Spleen (tissue), 11 donors: ENCODE data around the gene FBLIM1. TPM values are rescaled to one million over a fixed set of nuclear protein-coding genes. Genes with fewer than 3 reads are reported as not detected.

ENCODE experiments used
- DNase-seq: peaks from one replicate; pipeline ENCODE4 v3.0.0-alpha.2; 2020
- H3K27ac ChIP-seq, 8 donors: fragments of 200-600 bp; sonication (generic) in 7 of 8; 1 replicate in 4 of 8; 2 replicates in 4 of 8; pipeline versions ENCODE4 v1.5.0 to v1.8.0; 2016 to 2021; ENCODE audit warnings: inconsistent platforms in 4 of 8, mild to moderate bottlenecking in 4 of 8, moderate library complexity in 1 of 8
- H3K27me3 ChIP-seq, 7 donors: fragments of 200-600 bp; sonication (generic) in 6 of 7; replicated peaks in 1 of 7; 1 replicate in 4 of 7; 2 replicates in 3 of 7; pipeline versions ENCODE4 v1.5.0 to v1.8.0; 2016 to 2021; ENCODE audit warnings: inconsistent platforms in 3 of 7, mild to moderate bottlenecking in 1 of 7
- H3K36me3 ChIP-seq, 6 donors: fragments of 200-600 bp; sonication (generic) in 5 of 6; 1 replicate in 4 of 6; 2 replicates in 2 of 6; pipeline versions ENCODE4 v1.5.0 to v1.8.0; 2016 to 2021; ENCODE audit warnings: inconsistent platforms in 2 of 6
- H3K4me1 ChIP-seq, 6 donors: fragments of 200-600 bp; sonication (generic) in 5 of 6; 1 replicate in 3 of 6; 2 replicates in 3 of 6; pipeline versions ENCODE4 v1.5.0 to v1.8.0; 2016 to 2021; ENCODE audit warnings: inconsistent platforms in 3 of 6
- H3K4me3 ChIP-seq, 8 donors: fragments of 200-600 bp; sonication (generic) in 7 of 8; 1 replicate in 4 of 8; 2 replicates in 4 of 8; pipeline versions ENCODE4 v1.5.0 to v1.8.0; 2016 to 2021; ENCODE audit warnings: inconsistent platforms in 4 of 8, mild to moderate bottlenecking in 4 of 8, moderate library complexity in 2 of 8
- H3K9me3 ChIP-seq, 8 donors: fragments of 200-600 bp; sonication (generic) in 7 of 8; 1 replicate in 4 of 8; 2 replicates in 4 of 8; pipeline versions ENCODE4 v1.5.0 to v1.8.0; 2016 to 2021; ENCODE audit warnings: inconsistent platforms in 4 of 8
- POLR2A ChIP-seq, 3 donors: fragments of 450-650 bp; IDR thresholded peaks; one replicate each; pipeline ENCODE4 v1.5.1; 2017; ENCODE audit warnings: antibody characterized with exemption in 3 of 3, mild to moderate bottlenecking in 1 of 3
- POLR2AphosphoS5 ChIP-seq, 3 donors: sonication (generic); formaldehyde crosslinking; IDR thresholded peaks; one replicate each; pipeline ENCODE4 v1.5.1; 2017; ENCODE audit warnings: antibody characterized with exemption in 3 of 3
- WGBS, 5 donors: extraction: QIAGEN DNeasy Blood & Tissue Kit in 3 of 5; methylation state at CpG; one replicate each; pipeline versions ENCODE4 v1.1.5 to v1.1.7; 2013 to 2018; 5-methylcytosine and 5-hydroxymethylcytosine counted together
- intact Hi-C: fragments of 100-400 bp; cut with DNase I; formaldehyde crosslinking; loops from one replicate; pipeline ENCODE4 v1.15.0; 2023; ENCODE audit warnings: low total_unique reads
- polyA plus RNA-seq, 3 donors: library from polyadenylated mRNA; stranded (reverse); fragments of 200-250 nt; gene quantifications; one replicate each; pipeline ENCODE4 v1.2.1, GENCODE V29; 2013
- total RNA-seq, 7 donors: library from RNA; depleted of rRNA in 3 of 7; stranded (reverse); fragments of >200 nt in 3 of 7; fragmentation: NEBNext Ultra II Directional in 4 of 7; extraction: Animal tissue kit (Norgen Biotek cat#: 25700) in 4 of 7; gene quantifications; one replicate each; pipeline versions ENCODE4 v1.1.0 to v1.2.1, GENCODE V29; 2016 to 2021
- TF ChIP-seq, protein P1 (sequence below), 11 experiments: fragments of 200-600 bp in 7 of 11; fragments of 450-650 bp in 4 of 11; sonication (generic) in 4 of 11; IDR thresholded peaks in 8 of 11; conservative IDR thresholded peaks in 3 of 11; 1 replicate in 7 of 11; 2 replicates in 4 of 11; pipeline versions ENCODE4 v1.4.0 to v1.8.0; 2016 to 2021; ENCODE audit warnings: antibody characterized with exemption in 11 of 11, inconsistent platforms in 4 of 11, mild to moderate bottlenecking in 1 of 11
- donor health status: healthy with polysubstance abuse.
- donor health status: DM: no; HTN: no; CAD: no; lungs with moderate emphysema.
- donor health status: DM: no; HTN: no; CAD: no.
- donor health status: Bipolar disorder and iron deficiency.
- donor health status: healthy.
- donor health status: DM: no; HTN: no; CAD: no.
- donor health status: DM: yes; HTN: yes; CAD: no.

The FBLIM1 gene
- total and polyA plus RNA-seq, 10 donors = 7.2 to 89.1 (median 32.7) TPM

DNA sequence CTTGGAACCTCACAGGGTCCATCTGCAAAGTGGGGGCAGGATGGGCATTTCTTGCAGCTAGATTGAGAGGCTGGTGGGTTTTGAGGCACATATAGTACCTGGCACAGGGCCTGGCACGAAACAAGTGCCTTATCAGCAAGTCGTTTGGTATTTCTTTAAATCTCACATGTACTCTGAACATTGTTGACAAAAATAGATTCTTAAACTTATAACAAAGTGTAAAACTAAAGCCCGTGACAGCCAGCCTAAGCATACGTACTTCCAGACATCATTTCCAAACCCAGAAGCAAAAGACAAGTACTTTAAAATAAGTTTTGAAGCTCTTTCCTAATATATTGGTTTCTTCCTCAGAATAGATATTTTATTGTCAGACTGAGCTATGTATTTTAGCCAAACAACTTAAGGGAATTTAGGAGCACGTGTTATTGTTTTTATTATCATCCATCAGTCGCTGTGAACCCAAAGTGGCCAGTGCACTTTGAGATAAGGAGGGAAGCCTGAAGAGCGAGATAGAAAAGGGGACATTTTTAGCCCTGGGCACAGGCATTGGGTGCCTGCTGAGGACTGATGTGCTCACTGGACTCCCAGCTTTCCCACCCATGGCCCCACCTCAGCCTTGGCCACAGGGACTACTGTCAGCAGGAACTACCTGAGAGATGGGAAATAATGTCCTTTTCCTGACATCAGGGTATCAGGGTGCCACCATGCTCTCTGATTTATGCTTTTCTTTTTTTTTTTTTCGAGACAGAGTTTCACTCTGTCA lies 3.0 kb downstream of the FBLIM1 start:
- intact Hi-C loops = no loop called here
- H3K27ac ChIP-seq = peak overlapping the region in 7 of 8 donors; percentile 41 to 86 (median 81)
- DNase-seq = no peak
- peak overlapping the region in 2 of 8 donors; percentile 9 to 70 for H3K4me3 ChIP-seq
- no peaks in the 10 kb centered on the region for H3K9me3 ChIP-seq
- peaks cover 9 to 77% (median 44%) of the 10 kb centered on the region in 6 donors for H3K4me1 ChIP-seq
- WGBS, 5 donors = 51 to 52% (median 51%) methylated on average over 8 of the region's 8 CpGs
- no peak for TF ChIP-seq POLR2AphosphoS5 (IDR thresholded peaks at IDR 0.05)
- H3K36me3 ChIP-seq = peaks cover 0 to 10% (median 0%) of the 10 kb centered on the region in 6 donors
- H3K27me3 ChIP-seq = peaks cover 4 to 63% (median 35%) of the 10 kb centered on the region in 7 donors

DNA sequence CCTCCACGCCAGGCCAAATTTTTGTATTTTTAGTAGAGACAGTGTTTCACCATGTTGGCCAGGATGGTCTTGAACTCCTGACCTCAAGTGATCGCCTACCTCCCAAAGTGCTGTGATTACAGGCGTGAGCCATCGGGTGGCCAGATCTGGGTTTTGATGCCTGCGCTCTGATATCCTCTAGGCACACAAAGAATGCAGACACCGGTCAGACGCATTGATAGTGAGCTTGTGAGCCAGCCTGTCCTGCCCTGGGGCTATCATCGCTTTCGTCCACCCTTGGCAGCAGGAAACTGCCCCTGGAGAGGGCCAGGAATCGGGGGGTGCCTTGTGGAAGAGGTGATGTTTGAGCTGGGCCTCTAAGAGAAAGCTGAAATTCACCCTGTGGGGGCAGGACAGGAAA lies 4.0 kb downstream of the FBLIM1 start:
- TF ChIP-seq POLR2A (IDR thresholded peaks at IDR 0.05) = no peak
- TF ChIP-seq, protein P1, sequence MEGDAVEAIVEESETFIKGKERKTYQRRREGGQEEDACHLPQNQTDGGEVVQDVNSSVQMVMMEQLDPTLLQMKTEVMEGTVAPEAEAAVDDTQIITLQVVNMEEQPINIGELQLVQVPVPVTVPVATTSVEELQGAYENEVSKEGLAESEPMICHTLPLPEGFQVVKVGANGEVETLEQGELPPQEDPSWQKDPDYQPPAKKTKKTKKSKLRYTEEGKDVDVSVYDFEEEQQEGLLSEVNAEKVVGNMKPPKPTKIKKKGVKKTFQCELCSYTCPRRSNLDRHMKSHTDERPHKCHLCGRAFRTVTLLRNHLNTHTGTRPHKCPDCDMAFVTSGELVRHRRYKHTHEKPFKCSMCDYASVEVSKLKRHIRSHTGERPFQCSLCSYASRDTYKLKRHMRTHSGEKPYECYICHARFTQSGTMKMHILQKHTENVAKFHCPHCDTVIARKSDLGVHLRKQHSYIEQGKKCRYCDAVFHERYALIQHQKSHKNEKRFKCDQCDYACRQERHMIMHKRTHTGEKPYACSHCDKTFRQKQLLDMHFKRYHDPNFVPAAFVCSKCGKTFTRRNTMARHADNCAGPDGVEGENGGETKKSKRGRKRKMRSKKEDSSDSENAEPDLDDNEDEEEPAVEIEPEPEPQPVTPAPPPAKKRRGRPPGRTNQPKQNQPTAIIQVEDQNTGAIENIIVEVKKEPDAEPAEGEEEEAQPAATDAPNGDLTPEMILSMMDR (IDR thresholded peaks at IDR 0.05 in 8 of 11, conservative IDR thresholded peaks at IDR 0.05 in 3 of 11) = no peak
- TF ChIP-seq POLR2AphosphoS5 (IDR thresholded peaks at IDR 0.05) = no peak
- Histone ChIP-seq H3K36me3 (peaks cover 0 to 12% (median 0%) of the 10 kb centered on the region in 6 donors), H3K9me3 (no peaks in the 10 kb centered on the region), H3K27ac (peak overlapping the region in 4 of 8 donors; percentile 21 to 86 (median 54)), H3K4me3 (no peak overlapping the region), H3K4me1 (peaks cover 9 to 67% (median 37%) of the 10 kb centered on the region in 6 donors), H3K27me3 (peaks cover 4 to 53% (median 27%) of the 10 kb centered on the region in 7 donors)
- WGBS, 5 donors = 60 to 77% (median 72%) methylated on average over 10 of the region's 10 CpGs
- intact Hi-C loops = no loop called here
- DNase-seq = no peak

DNA sequence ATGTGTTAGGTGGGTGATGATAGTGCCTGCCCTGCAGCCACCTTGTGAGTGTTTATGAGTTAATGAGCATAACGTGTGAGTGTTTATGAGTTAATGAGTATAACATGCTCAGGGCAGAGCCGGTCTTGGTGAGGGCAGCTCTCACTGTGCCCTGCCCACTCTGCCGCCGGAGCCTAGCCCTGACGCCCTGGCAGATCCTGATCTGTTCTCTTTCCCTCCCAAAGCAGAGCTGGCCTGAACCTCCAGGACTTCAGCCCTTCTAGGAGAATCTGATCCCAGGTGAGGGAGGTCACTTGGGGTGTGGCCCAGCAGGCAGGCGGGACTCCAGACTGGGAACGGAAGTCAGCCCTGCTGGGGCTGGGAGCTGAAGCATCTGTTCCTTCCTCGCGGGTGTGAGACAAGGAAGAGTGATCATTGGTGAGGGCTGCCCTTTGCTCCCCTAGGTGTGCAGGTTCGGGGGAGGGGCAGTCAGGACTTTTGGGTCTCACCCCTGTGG lies 5.7 kb downstream of the FBLIM1 start:
- Histone ChIP-seq H3K4me3 (no peak overlapping the region), H3K27me3 (peaks cover 0 to 35% (median 10%) of the 10 kb centered on the region in 7 donors), H3K4me1 (peaks cover 2 to 49% (median 21%) of the 10 kb centered on the region in 6 donors), H3K36me3 (peaks cover 0 to 29% (median 0%) of the 10 kb centered on the region in 6 donors), H3K9me3 (no peaks in the 10 kb centered on the region), H3K27ac (peak overlapping the region in 3 of 8 donors; percentile 9 to 22 (median 17))
- TF ChIP-seq POLR2AphosphoS5 (IDR thresholded peaks at IDR 0.05) (no peak), POLR2A (IDR thresholded peaks at IDR 0.05) (no peak)
- TF ChIP-seq, protein P1 (IDR thresholded peaks at IDR 0.05 in 8 of 11, conservative IDR thresholded peaks at IDR 0.05 in 3 of 11) = no peak
- no peak for DNase-seq
- intact Hi-C loops = no loop called here
- 59 to 66% (median 64%) methylated on average over 10 of the region's 10 CpGs for WGBS, 5 donors

DNA sequence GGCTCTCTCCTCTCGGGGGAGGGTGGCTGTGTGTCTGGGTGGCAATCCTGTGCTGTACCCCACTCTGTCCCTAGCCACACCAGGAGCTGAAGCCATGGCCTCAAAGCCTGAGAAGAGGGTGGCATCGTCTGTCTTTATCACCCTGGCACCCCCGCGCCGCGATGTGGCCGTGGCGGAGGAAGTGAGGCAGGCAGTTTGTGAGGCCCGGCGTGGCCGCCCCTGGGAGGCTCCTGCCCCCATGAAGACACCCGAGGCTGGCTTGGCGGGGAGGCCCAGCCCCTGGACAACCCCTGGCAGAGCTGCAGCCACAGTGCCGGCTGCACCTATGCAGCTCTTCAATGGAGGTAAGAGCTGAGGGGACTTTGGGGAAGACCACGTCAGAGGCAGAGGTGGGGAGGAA lies 6.3 kb downstream of the FBLIM1 start:
- DNase-seq = no peak
- no peak for TF ChIP-seq POLR2A (IDR thresholded peaks at IDR 0.05)
- TF ChIP-seq POLR2AphosphoS5 (IDR thresholded peaks at IDR 0.05) = no peak
- TF ChIP-seq, protein P1 (IDR thresholded peaks at IDR 0.05 in 8 of 11, conservative IDR thresholded peaks at IDR 0.05 in 3 of 11) = no peak
- no peaks in the 10 kb centered on the region for H3K9me3 ChIP-seq
- H3K27ac ChIP-seq = peak overlapping the region in 3 of 8 donors; percentile 9 to 22 (median 17)
- peaks cover 0 to 43% (median 17%) of the 10 kb centered on the region in 6 donors for H3K4me1 ChIP-seq
- H3K27me3 ChIP-seq = peaks cover 0 to 34% (median 4%) of the 10 kb centered on the region in 7 donors
- intact Hi-C loops = no loop called here
- no peak overlapping the region for H3K4me3 ChIP-seq
- 71 to 87% (median 81%) methylated on average over 8 to 15 of the region's 15 CpGs for WGBS, 5 donors
- H3K36me3 ChIP-seq = peaks cover 0 to 29% (median 0%) of the 10 kb centered on the region in 6 donors
